ENCODE results near the gene CMC1. TPM values are rescaled to one million over a fixed set of nuclear protein-coding genes. Genes with fewer than 3 reads are reported as not detected.

CMC1 gene
- total and polyA plus RNA-seq, 9 of the 15 experiments (the other 6 are each of a cell fraction or from before 2014, with no cell fraction given), result 15.9 to 74.6 (median 48.9) TPM

- TF ChIP-seq MLLT1 (IDR thresholded peaks at IDR 0.05) (no peak), MBD2 (IDR thresholded peaks at IDR 0.05; ENCODE audit: borderline replicate concordance, low read depth) (no peak), ZC3H11A (IDR thresholded peaks at IDR 0.05; ENCODE audit: low read depth, low read length) (no peak), SAFB2 (IDR thresholded peaks at IDR 0.05; ENCODE audit: borderline replicate concordance, low read depth, low read length, severe bottlenecking) (no peak), ZNF830 (CRISPR knock-in tag; IDR thresholded peaks at IDR 0.05) (no peak), SRSF3 (IDR thresholded peaks at IDR 0.05; ENCODE audit: insufficient read depth, low read length) (no peak)
- TF ChIP-seq, protein P1, sequence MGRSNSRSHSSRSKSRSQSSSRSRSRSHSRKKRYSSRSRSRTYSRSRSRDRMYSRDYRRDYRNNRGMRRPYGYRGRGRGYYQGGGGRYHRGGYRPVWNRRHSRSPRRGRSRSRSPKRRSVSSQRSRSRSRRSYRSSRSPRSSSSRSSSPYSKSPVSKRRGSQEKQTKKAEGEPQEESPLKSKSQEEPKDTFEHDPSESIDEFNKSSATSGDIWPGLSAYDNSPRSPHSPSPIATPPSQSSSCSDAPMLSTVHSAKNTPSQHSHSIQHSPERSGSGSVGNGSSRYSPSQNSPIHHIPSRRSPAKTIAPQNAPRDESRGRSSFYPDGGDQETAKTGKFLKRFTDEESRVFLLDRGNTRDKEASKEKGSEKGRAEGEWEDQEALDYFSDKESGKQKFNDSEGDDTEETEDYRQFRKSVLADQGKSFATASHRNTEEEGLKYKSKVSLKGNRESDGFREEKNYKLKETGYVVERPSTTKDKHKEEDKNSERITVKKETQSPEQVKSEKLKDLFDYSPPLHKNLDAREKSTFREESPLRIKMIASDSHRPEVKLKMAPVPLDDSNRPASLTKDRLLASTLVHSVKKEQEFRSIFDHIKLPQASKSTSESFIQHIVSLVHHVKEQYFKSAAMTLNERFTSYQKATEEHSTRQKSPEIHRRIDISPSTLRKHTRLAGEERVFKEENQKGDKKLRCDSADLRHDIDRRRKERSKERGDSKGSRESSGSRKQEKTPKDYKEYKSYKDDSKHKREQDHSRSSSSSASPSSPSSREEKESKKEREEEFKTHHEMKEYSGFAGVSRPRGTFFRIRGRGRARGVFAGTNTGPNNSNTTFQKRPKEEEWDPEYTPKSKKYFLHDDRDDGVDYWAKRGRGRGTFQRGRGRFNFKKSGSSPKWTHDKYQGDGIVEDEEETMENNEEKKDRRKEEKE (IDR thresholded peaks at IDR 0.05; ENCODE audit: borderline replicate concordance in 1 of 2, control insufficient read depth in 1 of 2, low read depth in 2 of 2, low read length in 1 of 2), result no peak
- TF ChIP-seq, protein P2, sequence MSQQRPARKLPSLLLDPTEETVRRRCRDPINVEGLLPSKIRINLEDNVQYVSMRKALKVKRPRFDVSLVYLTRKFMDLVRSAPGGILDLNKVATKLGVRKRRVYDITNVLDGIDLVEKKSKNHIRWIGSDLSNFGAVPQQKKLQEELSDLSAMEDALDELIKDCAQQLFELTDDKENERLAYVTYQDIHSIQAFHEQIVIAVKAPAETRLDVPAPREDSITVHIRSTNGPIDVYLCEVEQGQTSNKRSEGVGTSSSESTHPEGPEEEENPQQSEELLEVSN (IDR thresholded peaks at IDR 0.05; ENCODE audit: borderline replicate concordance in 1 of 2, extremely low read depth in 1 of 2, insufficient read depth in 1 of 2, insufficient read length in 1 of 2, low read depth in 1 of 2, low read length in 1 of 2, poor library complexity in 1 of 2, severe bottlenecking in 1 of 2), result no peak
- TF ChIP-seq, protein P3, sequence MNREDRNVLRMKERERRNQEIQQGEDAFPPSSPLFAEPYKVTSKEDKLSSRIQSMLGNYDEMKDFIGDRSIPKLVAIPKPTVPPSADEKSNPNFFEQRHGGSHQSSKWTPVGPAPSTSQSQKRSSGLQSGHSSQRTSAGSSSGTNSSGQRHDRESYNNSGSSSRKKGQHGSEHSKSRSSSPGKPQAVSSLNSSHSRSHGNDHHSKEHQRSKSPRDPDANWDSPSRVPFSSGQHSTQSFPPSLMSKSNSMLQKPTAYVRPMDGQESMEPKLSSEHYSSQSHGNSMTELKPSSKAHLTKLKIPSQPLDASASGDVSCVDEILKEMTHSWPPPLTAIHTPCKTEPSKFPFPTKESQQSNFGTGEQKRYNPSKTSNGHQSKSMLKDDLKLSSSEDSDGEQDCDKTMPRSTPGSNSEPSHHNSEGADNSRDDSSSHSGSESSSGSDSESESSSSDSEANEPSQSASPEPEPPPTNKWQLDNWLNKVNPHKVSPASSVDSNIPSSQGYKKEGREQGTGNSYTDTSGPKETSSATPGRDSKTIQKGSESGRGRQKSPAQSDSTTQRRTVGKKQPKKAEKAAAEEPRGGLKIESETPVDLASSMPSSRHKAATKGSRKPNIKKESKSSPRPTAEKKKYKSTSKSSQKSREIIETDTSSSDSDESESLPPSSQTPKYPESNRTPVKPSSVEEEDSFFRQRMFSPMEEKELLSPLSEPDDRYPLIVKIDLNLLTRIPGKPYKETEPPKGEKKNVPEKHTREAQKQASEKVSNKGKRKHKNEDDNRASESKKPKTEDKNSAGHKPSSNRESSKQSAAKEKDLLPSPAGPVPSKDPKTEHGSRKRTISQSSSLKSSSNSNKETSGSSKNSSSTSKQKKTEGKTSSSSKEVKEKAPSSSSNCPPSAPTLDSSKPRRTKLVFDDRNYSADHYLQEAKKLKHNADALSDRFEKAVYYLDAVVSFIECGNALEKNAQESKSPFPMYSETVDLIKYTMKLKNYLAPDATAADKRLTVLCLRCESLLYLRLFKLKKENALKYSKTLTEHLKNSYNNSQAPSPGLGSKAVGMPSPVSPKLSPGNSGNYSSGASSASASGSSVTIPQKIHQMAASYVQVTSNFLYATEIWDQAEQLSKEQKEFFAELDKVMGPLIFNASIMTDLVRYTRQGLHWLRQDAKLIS (CRISPR knock-in tag; IDR thresholded peaks at IDR 0.05), result no peak
Measured at GRCh38 chr3:28308196-28308595, 66.8 kb downstream of the CMC1 start (continued).
